H9 (cell line): Measurements from ENCODE around the gene CFAP65. TPM values are rescaled to one million over a fixed set of nuclear protein-coding genes. Genes with fewer than 3 reads are reported as not detected.

Source experiments
- DNase-seq: peaks from one replicate; pipeline ENCODE4 v3.0.0-alpha.2; 2017
- H2AFZ ChIP-seq: one replicate; pipeline ENCODE4 v1.6.1; 2013; ENCODE audit warnings: mild to moderate bottlenecking, low read length, control low read depth, moderate library complexity
- H2AK5ac ChIP-seq: 2 replicates; pipeline ENCODE4 v1.6.1; 2013; ENCODE audit warnings: low read length, control low read depth, mixed read lengths; ENCODE audit not compliant: insufficient read length
- H2BK120ac ChIP-seq: one replicate; pipeline ENCODE4 v1.6.1; 2013; ENCODE audit warnings: low read depth, mild to moderate bottlenecking, low read length, control low read depth, inconsistent platforms; ENCODE audit not compliant: poor library complexity, severe bottlenecking
- H2BK12ac ChIP-seq: 2 replicates; pipeline ENCODE4 v1.6.1; 2013; ENCODE audit warnings: low read length, control low read depth, mixed read lengths, low read depth; ENCODE audit not compliant: insufficient read length
- H2BK15ac ChIP-seq: 2 replicates; pipeline ENCODE4 v1.6.1; 2013; ENCODE audit warnings: low read depth, low read length, control low read depth
- H2BK20ac ChIP-seq: one replicate; pipeline ENCODE4 v1.6.1; 2013; ENCODE audit warnings: low read depth, mild to moderate bottlenecking, low read length, control low read depth, inconsistent platforms; ENCODE audit not compliant: poor library complexity, severe bottlenecking
- H2BK5ac ChIP-seq: 2 replicates; pipeline ENCODE4 v1.6.1; 2013; ENCODE audit warnings: low read length, control low read depth, mixed read lengths; ENCODE audit not compliant: insufficient read length
- H3K14ac ChIP-seq: 2 replicates; pipeline ENCODE4 v1.6.1; 2013; ENCODE audit warnings: low read length, control low read depth; ENCODE audit not compliant: insufficient read depth
- H3K18ac ChIP-seq: 2 replicates; pipeline ENCODE4 v1.6.1; 2013; ENCODE audit warnings: low read depth, mild to moderate bottlenecking, mixed read lengths, low read length, control low read depth; ENCODE audit not compliant: insufficient read length
- H3K23ac ChIP-seq: 2 replicates; pipeline ENCODE4 v1.6.1; 2013; ENCODE audit warnings: low read length, control low read depth, mixed read lengths, low read depth; ENCODE audit not compliant: insufficient read length
- H3K23me2 ChIP-seq: 2 replicates; pipeline ENCODE4 v1.6.1; 2013; ENCODE audit warnings: low read depth, mild to moderate bottlenecking, mixed read lengths, low read length, control low read depth; ENCODE audit not compliant: insufficient read length, poor library complexity, severe bottlenecking
- H3K27ac ChIP-seq: 2 replicates; pipeline ENCODE4 v1.5.1; 2013; ENCODE audit warnings: low read length, control low read depth, mixed read lengths, low read depth; ENCODE audit not compliant: insufficient read length
- H3K27me3 ChIP-seq: 2 replicates; pipeline ENCODE4 v1.6.1; 2013; ENCODE audit warnings: low read length, control low read depth, inconsistent platforms; ENCODE audit not compliant: insufficient read depth
- H3K4ac ChIP-seq: 2 replicates; pipeline ENCODE4 v1.6.1; 2013; ENCODE audit warnings: low read depth, mild to moderate bottlenecking, control low read depth, inconsistent platforms, low read length, moderate library complexity
- H3K4me1 ChIP-seq: 2 replicates; pipeline ENCODE4 v1.6.1; 2013; ENCODE audit warnings: low read length, control low read depth, inconsistent platforms; ENCODE audit not compliant: insufficient read depth
- H3K4me2 ChIP-seq: 2 replicates; pipeline ENCODE4 v1.6.1; 2013; ENCODE audit warnings: low read length, control low read depth, mixed read lengths; ENCODE audit not compliant: insufficient read length, insufficient read depth
- H3K56ac ChIP-seq: 2 replicates; pipeline ENCODE4 v1.6.1; 2013; ENCODE audit warnings: low read depth, mild to moderate bottlenecking, mixed read lengths, low read length, control low read depth; ENCODE audit not compliant: insufficient read length
- H3K79me1 ChIP-seq: 2 replicates; pipeline ENCODE4 v1.6.1; 2013; ENCODE audit warnings: low read depth, mild to moderate bottlenecking, moderate library complexity, low read length, control low read depth, inconsistent platforms; ENCODE audit not compliant: insufficient read depth, poor library complexity, severe bottlenecking
- H3K79me2 ChIP-seq: 2 replicates; pipeline ENCODE4 v1.6.1; 2013; ENCODE audit warnings: low read length, control low read depth, inconsistent platforms; ENCODE audit not compliant: insufficient read depth
- H3K9ac ChIP-seq: 2 replicates; pipeline ENCODE4 v1.6.1; 2013; ENCODE audit warnings: low read length, control low read depth, mixed read lengths; ENCODE audit not compliant: insufficient read length; ENCODE audit errors: extremely low read depth
- H3K9me3 ChIP-seq: one replicate; pipeline ENCODE4 v1.6.1; 2013; ENCODE audit warnings: low read depth, low read length, inconsistent platforms; ENCODE audit not compliant: control insufficient read depth
- H3T11ph ChIP-seq: one replicate; pipeline ENCODE4 v1.6.1; 2013; ENCODE audit warnings: mild to moderate bottlenecking, low read length, control low read depth, inconsistent platforms
- H4K20me1 ChIP-seq: one replicate; pipeline ENCODE4 v1.6.1; 2013; ENCODE audit not compliant: control insufficient read depth, insufficient read length, insufficient read depth
- H4K5ac ChIP-seq: 2 replicates; pipeline ENCODE4 v1.6.1; 2013; ENCODE audit warnings: low read depth, mild to moderate bottlenecking, mixed read lengths, low read length, control low read depth; ENCODE audit not compliant: insufficient read length
- H4K8ac ChIP-seq: replicated peaks from 2 replicates; pipeline ENCODE4 v1.6.1; 2013; ENCODE audit warnings: low read length, control low read depth, mixed read lengths, low read depth; ENCODE audit not compliant: insufficient read length
- H4K91ac ChIP-seq: 2 replicates; pipeline ENCODE4 v1.6.1; 2013; ENCODE audit warnings: low read depth, mild to moderate bottlenecking, moderate library complexity, mixed read lengths, low read length, control low read depth; ENCODE audit not compliant: insufficient read length
- H3K27ac Mint-ChIP-seq, 3 experiments: 2 replicates in 2 of 3; 3 replicates in 1 of 3; pipeline ENCODE4 v1.8.0; 2020 to 2021; ENCODE audit warnings: mixed read lengths in 3 of 3, mild to moderate bottlenecking in 1 of 3, moderate library complexity in 1 of 3
- H3K27me3 Mint-ChIP-seq: 2 replicates; pipeline ENCODE4 v1.8.0; 2021; ENCODE audit warnings: low read depth, mild to moderate bottlenecking, moderate library complexity, mixed read lengths
- H3K36me3 Mint-ChIP-seq, 3 experiments: 2 replicates in 2 of 3; 3 replicates in 1 of 3; pipeline ENCODE4 v1.8.0; 2020 to 2021; ENCODE audit warnings: low read depth in 3 of 3, mixed read lengths in 3 of 3; ENCODE audit not compliant: insufficient read depth in 1 of 3
- H3K4me1 Mint-ChIP-seq, 2 experiments: 2 replicates each; pipeline ENCODE4 v1.8.0; 2020; ENCODE audit warnings: mixed read lengths in 2 of 2
- H3K4me3 Mint-ChIP-seq, 2 experiments: 2 replicates in 1 of 2; 3 replicates in 1 of 2; pipeline ENCODE4 v1.8.0; 2020 to 2021; ENCODE audit warnings: mild to moderate bottlenecking in 2 of 2, mixed read lengths in 2 of 2, moderate library complexity in 1 of 2
- H3K9me3 Mint-ChIP-seq, 2 experiments: 2 replicates in 1 of 2; 3 replicates in 1 of 2; pipeline ENCODE4 v1.8.0; 2020; ENCODE audit warnings: mild to moderate bottlenecking in 2 of 2, mixed read lengths in 2 of 2, moderate library complexity in 1 of 2
- WGBS: extraction: QIAGEN DNeasy Blood & Tissue Kit; methylation state at CpG from one replicate; pipeline ENCODE4 v1.1.7; 2013; ENCODE audit warnings: missing lambda C conversion rate, low lambda C conversion rate, mixed read lengths; ENCODE audit not compliant: insufficient read length; ENCODE audit errors: extremely low coverage; 5-methylcytosine and 5-hydroxymethylcytosine counted together
- total RNA-seq: library from RNA; stranded (reverse); gene quantifications from 2 replicates; pipeline ENCODE4 v1.2.1, GENCODE V29; 2021
- TF ChIP-seq, protein P1 (sequence below): fragments of 200-600 bp; sonication (generic); conservative IDR thresholded peaks from 3 replicates; pipeline ENCODE4 v1.8.0; 2021; ENCODE audit warnings: antibody characterized with exemption, mild to moderate bottlenecking

The CFAP65 gene
- total RNA-seq, 1 experiment from 2014 or later: 0.20 TPM

DNA sequence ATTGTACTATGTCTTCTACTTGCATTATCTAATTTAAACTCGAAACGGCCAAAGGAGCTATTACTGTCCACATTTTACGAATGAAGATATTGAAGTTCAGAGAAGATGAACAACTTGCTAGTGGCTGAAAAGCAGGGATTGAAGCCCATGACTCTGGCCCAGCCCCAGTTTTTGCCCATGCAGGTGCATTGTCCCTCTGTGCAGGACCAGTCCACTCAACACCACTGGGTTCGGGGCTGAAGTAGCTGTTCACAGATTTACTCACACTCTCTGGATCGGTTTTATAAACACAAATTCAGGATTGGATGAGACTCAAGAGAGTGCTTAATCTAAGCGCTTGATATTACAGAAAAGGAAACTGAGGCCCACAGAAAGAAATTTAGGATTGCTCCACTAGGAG is 20.8 kb upstream of the CFAP65 start:
- Histone ChIP-seq H2AK5ac (no peak overlapping the region), H2BK120ac (no peak overlapping the region), H3K9me3 (no peaks in the 10 kb centered on the region), H3K4me2 (no peak overlapping the region), H2BK15ac (no peak overlapping the region), H2BK5ac (no peak overlapping the region), H2BK12ac (no peak overlapping the region), H3K18ac (no peak overlapping the region), H4K5ac (no peak overlapping the region), H3K27me3 (peaks cover 56% of the 10 kb centered on the region), H3T11ph (no peak overlapping the region), H3K27ac (no peak overlapping the region), H3K4me1 (no peaks in the 10 kb centered on the region), H2BK20ac (no peak overlapping the region), H3K23ac (no peak overlapping the region), H4K91ac (no peak overlapping the region), H3K79me1 (no peaks in the 10 kb centered on the region), H3K56ac (no peak overlapping the region), H3K79me2 (no peaks in the 10 kb centered on the region), H4K20me1 (no peaks in the 10 kb centered on the region), H3K9ac (no peak overlapping the region), H4K8ac (no peak overlapping the region), H3K14ac (no peak overlapping the region), H3K23me2 (peaks cover 3% of the 10 kb centered on the region), H3K4ac (no peak overlapping the region), H2AFZ (no peak overlapping the region)
- peaks cover 0 to 3% of the 10 kb centered on the region in 2 experiments; a peak in 1 of 5 replicates for H3K9me3 Mint-ChIP-seq
- WGBS: no CpG with 5 or more reads among the region's 6 CpGs
- H3K27me3 Mint-ChIP-seq: peaks cover 87% of the 10 kb centered on the region
- no peaks in the 10 kb centered on the region for H3K36me3 Mint-ChIP-seq
- no peak for DNase-seq
- TF ChIP-seq, protein P1, sequence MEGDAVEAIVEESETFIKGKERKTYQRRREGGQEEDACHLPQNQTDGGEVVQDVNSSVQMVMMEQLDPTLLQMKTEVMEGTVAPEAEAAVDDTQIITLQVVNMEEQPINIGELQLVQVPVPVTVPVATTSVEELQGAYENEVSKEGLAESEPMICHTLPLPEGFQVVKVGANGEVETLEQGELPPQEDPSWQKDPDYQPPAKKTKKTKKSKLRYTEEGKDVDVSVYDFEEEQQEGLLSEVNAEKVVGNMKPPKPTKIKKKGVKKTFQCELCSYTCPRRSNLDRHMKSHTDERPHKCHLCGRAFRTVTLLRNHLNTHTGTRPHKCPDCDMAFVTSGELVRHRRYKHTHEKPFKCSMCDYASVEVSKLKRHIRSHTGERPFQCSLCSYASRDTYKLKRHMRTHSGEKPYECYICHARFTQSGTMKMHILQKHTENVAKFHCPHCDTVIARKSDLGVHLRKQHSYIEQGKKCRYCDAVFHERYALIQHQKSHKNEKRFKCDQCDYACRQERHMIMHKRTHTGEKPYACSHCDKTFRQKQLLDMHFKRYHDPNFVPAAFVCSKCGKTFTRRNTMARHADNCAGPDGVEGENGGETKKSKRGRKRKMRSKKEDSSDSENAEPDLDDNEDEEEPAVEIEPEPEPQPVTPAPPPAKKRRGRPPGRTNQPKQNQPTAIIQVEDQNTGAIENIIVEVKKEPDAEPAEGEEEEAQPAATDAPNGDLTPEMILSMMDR: no peak
- peaks cover 29 to 42% of the 10 kb centered on the region in 2 experiments for H3K4me1 Mint-ChIP-seq
- no peak overlapping the region for H3K27ac Mint-ChIP-seq
- no peak overlapping the region for H3K4me3 Mint-ChIP-seq
